Measurements from ENCODE around the gene TLL1. TPM values are rescaled to one million over a fixed set of nuclear protein-coding genes. Genes with fewer than 3 reads are reported as not detected.

Gene TLL1
- total RNA-seq, 2 experiments from 2014 or later = not detected

GRCh38 chr4:165926307-165926706 is 53.3 kb downstream of the TLL1 start:
- no peaks in the 10 kb centered on the region for H3K4me1 Mint-ChIP-seq
- H3K27me3 Mint-ChIP-seq = no peaks in the 10 kb centered on the region
- H3K4me3 Mint-ChIP-seq = no peak overlapping the region
- H3K27ac Mint-ChIP-seq = no peak overlapping the region
- POLR2A ChIA-PET = no interaction called here
- ATAC-seq (ENCODE audit: low read depth) (no peak), DNase-seq (no peak)
- H3K9me3 Mint-ChIP-seq = no peaks in the 10 kb centered on the region
- no peaks in the 10 kb centered on the region for H3K36me3 Mint-ChIP-seq

DNA sequence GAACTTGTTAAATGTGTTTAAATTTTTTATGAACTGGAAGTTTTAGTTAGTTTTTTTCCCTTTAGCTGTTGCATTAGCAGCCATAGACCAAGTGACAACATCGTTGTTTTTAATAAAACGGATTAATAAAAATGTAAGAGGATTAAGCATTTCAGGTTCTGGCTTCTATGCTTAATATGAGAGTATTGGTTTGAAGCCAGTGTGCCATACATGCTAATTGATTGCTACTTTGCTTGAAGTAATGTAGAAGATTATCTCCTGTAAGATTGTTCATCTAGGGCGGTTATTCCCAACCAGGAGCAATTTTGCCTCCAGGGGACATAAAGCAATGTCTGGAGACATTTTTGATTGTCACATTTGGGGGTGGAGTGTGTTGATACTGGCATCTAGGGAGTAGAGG is 54.3 kb downstream of the TLL1 start:
- H3K36me3 Mint-ChIP-seq = no peaks in the 10 kb centered on the region
- no peaks in the 10 kb centered on the region for H3K9me3 Mint-ChIP-seq
- POLR2A ChIA-PET = no interaction called here
- H3K4me3 Mint-ChIP-seq = no peak overlapping the region
- no peaks in the 10 kb centered on the region for H3K27me3 Mint-ChIP-seq
- no peak overlapping the region for H3K27ac Mint-ChIP-seq
- DNase-seq (no peak), ATAC-seq (ENCODE audit: low read depth) (no peak)
- H3K4me1 Mint-ChIP-seq = no peaks in the 10 kb centered on the region

GRCh38 chr4:165927815-165928214 is 54.8 kb downstream of the TLL1 start:
- Mint-ChIP-seq H3K27ac (no peak overlapping the region), H3K27me3 (no peaks in the 10 kb centered on the region), H3K4me3 (no peak overlapping the region), H3K4me1 (no peaks in the 10 kb centered on the region), H3K36me3 (no peaks in the 10 kb centered on the region), H3K9me3 (no peaks in the 10 kb centered on the region)
- POLR2A ChIA-PET = no interaction called here
- ATAC-seq (ENCODE audit: low read depth) (no peak), DNase-seq (no peak)

DNA sequence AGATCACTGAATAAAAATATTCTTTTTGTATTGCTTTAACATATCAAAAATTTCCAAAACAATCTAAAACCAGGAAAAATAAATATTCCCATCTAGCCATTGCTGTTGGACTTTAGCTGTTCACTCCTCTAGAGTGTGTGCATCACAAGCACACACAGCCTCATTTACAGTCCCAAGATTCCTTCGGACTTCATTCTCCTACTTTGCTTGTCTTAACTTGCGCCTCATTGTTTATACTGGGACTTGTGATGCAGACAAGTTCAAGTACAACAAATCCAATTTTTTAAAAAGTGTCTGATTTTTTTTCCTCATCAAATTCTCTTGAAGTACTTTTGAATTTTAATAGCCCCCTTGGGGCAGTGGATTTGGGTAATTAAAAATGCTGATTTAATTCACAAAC is 55.6 kb downstream of the TLL1 start:
- no peak for DNase-seq
- H3K36me3 Mint-ChIP-seq = no peaks in the 10 kb centered on the region

DNA sequence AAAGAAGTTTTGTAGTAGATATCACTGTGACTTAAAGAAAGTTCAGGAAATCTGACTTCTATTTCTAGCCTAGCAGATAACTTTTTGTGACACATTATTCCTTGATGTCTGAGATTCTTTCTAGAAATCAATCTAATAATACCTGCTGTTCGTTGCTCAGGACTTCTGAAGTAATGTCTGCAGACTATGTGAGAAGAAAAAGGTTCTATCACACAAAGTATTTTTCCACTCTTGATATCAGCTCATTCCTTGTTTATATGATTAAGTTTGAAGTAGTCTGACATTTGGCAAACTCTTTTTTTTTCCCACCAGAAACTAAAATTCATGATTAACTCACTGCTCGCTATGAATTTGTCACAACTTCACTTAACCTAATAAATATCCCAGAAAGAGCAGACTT is 56.6 kb downstream of the TLL1 start:
- Mint-ChIP-seq H3K27ac (no peak overlapping the region), H3K4me3 (no peak overlapping the region), H3K4me1 (no peaks in the 10 kb centered on the region), H3K9me3 (no peaks in the 10 kb centered on the region), H3K27me3 (no peaks in the 10 kb centered on the region), H3K36me3 (no peaks in the 10 kb centered on the region)
- ATAC-seq (ENCODE audit: low read depth) = no peak
- POLR2A ChIA-PET = no interaction called here
- no peak for DNase-seq

More for the DNA sequence above, 55.6 kb downstream of the TLL1 start:
- H3K4me3 Mint-ChIP-seq = no peak overlapping the region
- POLR2A ChIA-PET = no interaction called here
- no peaks in the 10 kb centered on the region for H3K4me1 Mint-ChIP-seq
- ATAC-seq (ENCODE audit: low read depth) = no peak
- no peaks in the 10 kb centered on the region for H3K9me3 Mint-ChIP-seq
- no peak overlapping the region for H3K27ac Mint-ChIP-seq
- no peaks in the 10 kb centered on the region for H3K27me3 Mint-ChIP-seq

DNA sequence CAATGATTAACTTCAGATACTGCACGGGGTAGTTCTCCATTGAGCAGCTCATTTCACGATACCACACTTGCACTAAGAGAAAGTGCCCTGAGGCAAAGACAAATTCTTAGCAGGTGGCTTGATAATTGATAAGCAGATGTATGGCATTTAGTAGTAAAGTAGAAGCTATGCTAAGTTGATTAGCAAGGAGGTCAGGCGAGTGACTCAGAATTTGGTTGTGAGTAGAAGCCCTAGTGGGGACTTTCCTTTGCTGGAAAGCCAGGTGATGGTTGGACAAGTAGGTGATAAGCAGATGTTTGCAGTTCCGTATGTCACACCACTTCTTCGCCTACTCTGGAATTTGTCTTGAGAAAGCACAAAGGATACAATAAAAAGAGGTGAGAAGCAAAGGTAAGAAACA is 58.7 kb downstream of the TLL1 start:
- Mint-ChIP-seq H3K27ac (no peak overlapping the region), H3K36me3 (no peaks in the 10 kb centered on the region), H3K4me1 (no peaks in the 10 kb centered on the region), H3K4me3 (no peak overlapping the region), H3K27me3 (no peaks in the 10 kb centered on the region), H3K9me3 (no peaks in the 10 kb centered on the region)
- ATAC-seq (ENCODE audit: low read depth) = no peak
- POLR2A ChIA-PET = no interaction called here
- DNase-seq = no peak

DNA sequence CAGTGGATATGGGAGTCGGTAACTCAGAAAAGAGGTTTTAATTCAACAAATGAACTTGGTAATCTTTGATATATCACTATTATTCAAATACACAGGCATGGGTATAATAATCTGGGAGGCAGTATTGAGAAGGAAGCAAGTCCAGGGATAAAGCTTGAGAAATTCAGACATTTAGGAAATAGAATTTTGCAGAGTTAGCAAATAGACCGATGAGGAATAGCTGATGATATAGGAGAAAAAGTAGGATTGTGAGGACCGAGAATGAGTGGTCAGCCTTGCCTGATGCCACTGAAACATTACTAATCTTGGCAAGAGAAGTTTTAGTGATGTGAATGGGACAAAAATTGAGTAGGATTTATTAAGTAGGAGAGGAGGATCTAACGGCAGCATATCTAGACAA is 71.9 kb downstream of the TLL1 start:
- no peak overlapping the region for H3K27ac Mint-ChIP-seq
- H3K9me3 Mint-ChIP-seq = peaks cover 1% of the 10 kb centered on the region
- ATAC-seq (ENCODE audit: low read depth) = no peak
- H3K4me3 Mint-ChIP-seq = no peak overlapping the region
- no peaks in the 10 kb centered on the region for H3K4me1 Mint-ChIP-seq
- H3K27me3 Mint-ChIP-seq = no peaks in the 10 kb centered on the region
- H3K36me3 Mint-ChIP-seq = no peaks in the 10 kb centered on the region
- DNase-seq = no peak
- POLR2A ChIA-PET = no interaction called here

- ATAC-seq (ENCODE audit: low read depth) (no peak), DNase-seq (no peak)
- POLR2A ChIA-PET = no interaction called here
- peaks cover 1% of the 10 kb centered on the region for H3K9me3 Mint-ChIP-seq
- H3K36me3 Mint-ChIP-seq = no peaks in the 10 kb centered on the region
- no peak overlapping the region for H3K27ac Mint-ChIP-seq
- H3K27me3 Mint-ChIP-seq = no peaks in the 10 kb centered on the region
- H3K4me1 Mint-ChIP-seq = no peaks in the 10 kb centered on the region
- H3K4me3 Mint-ChIP-seq = no peak overlapping the region
Measured at GRCh38 chr4:165945991-165946390, 73.0 kb downstream of the TLL1 start.

DNA sequence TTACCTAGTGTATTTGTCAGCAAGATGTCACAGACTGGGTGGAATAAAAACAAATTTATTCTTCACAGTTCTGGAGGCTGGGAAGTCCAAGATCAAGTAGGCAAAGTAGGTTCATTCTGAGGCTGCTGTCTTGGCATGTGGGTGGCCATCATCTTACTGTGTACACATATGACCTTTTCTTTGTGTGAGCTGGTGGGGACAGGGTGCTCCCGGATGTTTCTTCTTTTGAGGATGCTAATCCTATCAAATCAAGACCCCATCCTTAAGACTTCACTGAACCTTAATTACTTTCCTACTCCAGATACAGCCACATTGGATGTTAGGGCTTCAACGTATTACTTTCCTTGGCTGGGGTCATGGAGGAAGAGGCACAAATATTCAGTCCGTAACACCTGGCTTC is 74.0 kb downstream of the TLL1 start:
- H3K4me1 Mint-ChIP-seq = no peaks in the 10 kb centered on the region
- no peaks in the 10 kb centered on the region for H3K27me3 Mint-ChIP-seq
- DNase-seq (no peak), ATAC-seq (ENCODE audit: low read depth) (no peak)
- H3K27ac Mint-ChIP-seq = no peak overlapping the region
- H3K9me3 Mint-ChIP-seq = no peaks in the 10 kb centered on the region
- H3K4me3 Mint-ChIP-seq = no peak overlapping the region
- no peaks in the 10 kb centered on the region for H3K36me3 Mint-ChIP-seq
- POLR2A ChIA-PET = no interaction called here

- ATAC-seq (ENCODE audit: low read depth) (no peak), DNase-seq (no peak)
- peaks cover 2% of the 10 kb centered on the region for H3K9me3 Mint-ChIP-seq
- no peak overlapping the region for H3K4me3 Mint-ChIP-seq
- POLR2A ChIA-PET = no interaction called here
- no peaks in the 10 kb centered on the region for H3K36me3 Mint-ChIP-seq
- H3K4me1 Mint-ChIP-seq = no peaks in the 10 kb centered on the region
- no peaks in the 10 kb centered on the region for H3K27me3 Mint-ChIP-seq
- no peak overlapping the region for H3K27ac Mint-ChIP-seq
Measured at GRCh38 chr4:165953181-165953580, 80.1 kb downstream of the TLL1 start.

DNA sequence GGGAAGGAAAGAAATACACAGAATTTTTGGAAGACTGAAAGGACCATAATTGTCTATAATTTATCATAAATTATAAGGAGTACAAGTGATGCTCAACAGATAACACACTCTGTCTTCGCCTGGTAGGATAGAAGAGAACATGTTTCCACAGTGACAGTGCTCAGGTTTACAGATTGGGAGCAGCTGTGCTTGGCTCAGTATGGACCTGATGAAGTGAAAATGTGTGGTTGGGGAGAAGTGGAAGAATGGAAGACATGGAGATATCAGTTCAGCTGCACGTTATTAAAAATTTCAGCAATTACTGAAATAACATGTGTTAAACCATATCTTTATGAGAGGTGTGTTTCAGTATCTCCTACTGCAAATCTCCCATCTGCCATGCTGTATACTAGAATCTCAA is 90.6 kb downstream of the TLL1 start:
- H3K27ac Mint-ChIP-seq = no peak overlapping the region
- peaks cover 3% of the 10 kb centered on the region for H3K9me3 Mint-ChIP-seq
- no peaks in the 10 kb centered on the region for H3K27me3 Mint-ChIP-seq
- no peaks in the 10 kb centered on the region for H3K4me1 Mint-ChIP-seq
- ATAC-seq (ENCODE audit: low read depth) (no peak), DNase-seq (no peak)
- POLR2A ChIA-PET = no interaction called here
- H3K36me3 Mint-ChIP-seq = no peaks in the 10 kb centered on the region
- no peak overlapping the region for H3K4me3 Mint-ChIP-seq

DNA sequence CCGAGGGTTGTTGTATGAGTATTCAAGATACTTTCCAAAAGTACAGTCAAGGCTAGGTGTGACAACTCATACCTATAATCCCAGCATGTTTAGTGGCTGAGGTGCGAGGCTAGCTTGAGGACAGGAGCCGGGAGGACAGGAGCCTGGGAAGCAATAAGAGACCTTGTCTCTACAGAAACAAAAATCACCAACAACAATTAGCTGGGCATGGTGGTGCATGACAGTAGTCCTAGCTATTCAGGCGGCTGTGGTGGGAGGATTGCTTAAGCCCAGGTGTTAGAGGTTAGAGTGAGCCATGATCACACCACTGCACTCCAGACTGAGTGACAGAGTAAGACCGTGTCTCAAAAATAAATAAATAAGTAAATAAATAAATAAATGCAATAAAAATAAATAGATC is 91.6 kb downstream of the TLL1 start:
- DNase-seq (no peak), ATAC-seq (ENCODE audit: low read depth) (no peak)
- H3K36me3 Mint-ChIP-seq = no peaks in the 10 kb centered on the region
- no peak overlapping the region for H3K4me3 Mint-ChIP-seq
- H3K27me3 Mint-ChIP-seq = no peaks in the 10 kb centered on the region
- H3K4me1 Mint-ChIP-seq = no peaks in the 10 kb centered on the region
- H3K27ac Mint-ChIP-seq = no peak overlapping the region
- peaks cover 3% of the 10 kb centered on the region for H3K9me3 Mint-ChIP-seq
- POLR2A ChIA-PET = no interaction called here

GRCh38 chr4:165965503-165965902 is 92.5 kb downstream of the TLL1 start:
- POLR2A ChIA-PET = no interaction called here
- H3K36me3 Mint-ChIP-seq = no peaks in the 10 kb centered on the region
- H3K4me3 Mint-ChIP-seq = no peak overlapping the region
- no peaks in the 10 kb centered on the region for H3K27me3 Mint-ChIP-seq
- H3K27ac Mint-ChIP-seq = no peak overlapping the region
- ATAC-seq (ENCODE audit: low read depth) (no peak), DNase-seq (no peak)
- H3K4me1 Mint-ChIP-seq = no peaks in the 10 kb centered on the region
- H3K9me3 Mint-ChIP-seq = peaks cover 3% of the 10 kb centered on the region

DNA sequence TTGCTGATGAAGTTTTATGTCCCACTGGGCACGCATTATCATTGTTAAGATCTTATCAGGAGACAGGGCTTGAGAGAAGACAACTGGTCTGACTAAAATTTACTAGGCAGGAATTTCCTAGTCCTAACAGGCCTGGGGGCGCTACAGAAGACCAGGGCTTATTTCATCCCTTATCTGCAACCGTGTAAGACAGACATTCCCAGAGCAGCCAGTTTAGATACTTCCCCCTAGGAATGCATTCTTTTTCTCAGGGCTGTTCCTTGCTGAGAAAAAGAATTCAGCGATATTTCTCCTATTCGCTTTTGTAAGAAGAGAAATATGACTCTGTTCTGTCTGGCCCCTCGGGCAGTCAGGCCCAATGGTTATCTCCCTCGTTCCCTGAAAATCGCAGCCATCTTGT is 93.8 kb downstream of the TLL1 start:
- POLR2A ChIA-PET = no interaction called here

GRCh38 chr4:165967486-165967885 is 94.4 kb downstream of the TLL1 start:
- Mint-ChIP-seq H3K4me3 (no peak overlapping the region), H3K27ac (no peak overlapping the region), H3K36me3 (no peaks in the 10 kb centered on the region), H3K9me3 (peaks cover 1% of the 10 kb centered on the region), H3K27me3 (no peaks in the 10 kb centered on the region), H3K4me1 (no peaks in the 10 kb centered on the region)
- ATAC-seq (ENCODE audit: low read depth) (no peak), DNase-seq (no peak)
- POLR2A ChIA-PET = no interaction called here

More for the DNA sequence above, 93.8 kb downstream of the TLL1 start:
- Mint-ChIP-seq H3K27ac (no peak overlapping the region), H3K4me1 (no peaks in the 10 kb centered on the region), H3K36me3 (no peaks in the 10 kb centered on the region), H3K4me3 (no peak overlapping the region), H3K9me3 (peaks cover 1% of the 10 kb centered on the region), H3K27me3 (no peaks in the 10 kb centered on the region)
- DNase-seq = no peak
- no peak for ATAC-seq (ENCODE audit: low read depth)

Measured in activated naive CD8-positive, alpha-beta T cell treated with anti-CD3 and anti-CD28 coated beads, Interleukin-2, amount 10 ng/mL, durations not matched to agents 7 days and 5 days (primary cell).